ENCODE results near the gene AP3S2.
"Not testable (repeated sequence)": the region's sequence is repeated elsewhere in the genome, so short reads cannot be mapped to it uniquely, and the experiment has no call there.

AP3S2 gene

GRCh38 chr15:89788585-89788984, 105.2 kb downstream of the AP3S2 start:
- not testable (repeated sequence) for H3K4me3 ChIP-seq (ENCODE audit: low read depth, low read length); DNase-seq (ENCODE audit: low read depth)

DNA sequence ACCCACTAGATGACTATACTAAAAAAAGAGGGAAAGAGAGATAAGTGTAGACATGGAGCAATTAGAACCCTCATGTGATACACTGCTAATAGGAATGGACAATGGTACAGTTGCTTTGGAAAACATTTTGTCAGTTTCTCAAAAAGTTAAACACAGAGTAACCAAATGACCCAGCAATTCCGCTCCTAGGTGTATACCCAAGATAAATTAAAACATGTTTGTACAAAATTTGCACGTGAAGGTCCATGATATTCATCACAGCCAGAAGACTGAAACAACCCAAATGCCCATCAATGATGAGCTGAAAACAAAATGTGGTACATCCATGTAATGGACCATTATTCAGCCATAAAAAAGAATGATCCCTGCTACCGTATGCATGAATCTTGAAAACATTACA, 105.8 kb downstream of the AP3S2 start:
- no peak for DNase-seq (ENCODE audit: low read depth)
- no peak overlapping the region for H3K4me3 ChIP-seq (ENCODE audit: low read depth, low read length)

DNA sequence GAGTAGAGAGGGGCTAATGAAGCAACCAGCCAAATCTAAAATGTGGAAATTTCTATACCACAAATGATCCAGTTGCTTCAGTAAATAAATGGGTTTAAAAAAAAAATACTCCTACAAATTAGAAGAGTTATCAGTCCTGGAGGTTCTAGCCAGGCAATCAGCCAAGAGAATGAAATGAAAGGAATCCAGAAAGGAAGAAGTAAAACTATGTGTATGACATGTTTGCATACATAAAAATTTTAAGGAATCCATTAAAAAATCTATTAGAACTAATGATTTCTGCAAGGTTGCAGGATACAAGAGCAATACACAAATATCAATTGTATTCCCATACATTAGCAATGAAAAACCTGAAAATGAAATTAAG, 108.0 kb downstream of the AP3S2 start:
- H3K4me3 ChIP-seq (ENCODE audit: low read depth, low read length) = no peak overlapping the region
- no peak for DNase-seq (ENCODE audit: low read depth)

DNA sequence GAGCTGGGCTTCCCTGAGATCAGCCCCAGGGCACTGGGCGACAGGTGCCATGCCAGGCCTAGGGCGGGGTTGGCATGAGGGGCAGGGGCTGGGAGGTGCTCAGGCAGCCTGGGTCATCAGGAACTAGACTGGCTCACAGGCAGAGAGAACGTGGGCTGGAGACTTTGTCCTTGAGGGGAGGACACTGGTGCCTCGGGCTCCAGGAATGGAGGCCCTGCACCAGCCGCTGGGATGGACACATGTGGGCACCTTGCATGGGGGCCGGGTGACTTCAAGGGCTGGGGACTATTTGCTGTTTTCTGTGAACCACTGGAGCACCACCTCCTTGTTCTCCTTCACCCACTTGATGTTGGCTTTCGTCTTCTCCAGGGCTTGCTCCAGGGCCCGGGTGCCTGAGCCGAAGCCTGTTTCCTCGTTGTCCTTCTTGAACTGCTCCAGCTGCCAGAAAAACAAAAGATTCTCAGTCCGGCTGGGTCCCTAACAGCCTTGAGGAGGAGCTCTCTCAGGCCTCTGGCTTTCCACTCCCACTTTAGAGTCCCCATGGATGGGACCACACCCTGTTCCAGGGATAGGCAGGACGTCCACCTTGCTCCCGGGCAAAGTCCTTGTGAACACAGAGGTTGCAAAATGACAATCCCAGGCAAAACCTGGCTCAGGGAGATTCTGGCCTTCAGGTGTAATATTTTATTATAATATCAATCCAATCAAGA, 108.6 kb downstream of the AP3S2 start:
- H3K4me3 ChIP-seq (ENCODE audit: low read depth, low read length) = no peak overlapping the region
- DNase-seq (ENCODE audit: low read depth) = no peak

DNA sequence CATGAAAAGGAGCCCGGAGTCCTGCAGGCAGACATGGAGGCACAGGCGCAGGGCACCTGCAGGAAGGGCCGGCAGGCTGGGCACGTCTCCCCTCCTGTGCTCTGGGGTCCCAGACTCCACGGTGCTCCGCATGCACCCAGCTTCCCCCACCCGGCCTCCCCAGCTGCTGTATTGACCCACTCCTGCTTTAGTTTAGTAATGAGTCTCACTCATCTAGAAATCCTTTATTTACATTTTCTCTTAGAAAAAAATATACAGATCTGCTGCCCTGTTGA, 109.2 kb downstream of the AP3S2 start:
- no peak for DNase-seq (ENCODE audit: low read depth)
- H3K4me3 ChIP-seq (ENCODE audit: low read depth, low read length) = no peak overlapping the region

DNA sequence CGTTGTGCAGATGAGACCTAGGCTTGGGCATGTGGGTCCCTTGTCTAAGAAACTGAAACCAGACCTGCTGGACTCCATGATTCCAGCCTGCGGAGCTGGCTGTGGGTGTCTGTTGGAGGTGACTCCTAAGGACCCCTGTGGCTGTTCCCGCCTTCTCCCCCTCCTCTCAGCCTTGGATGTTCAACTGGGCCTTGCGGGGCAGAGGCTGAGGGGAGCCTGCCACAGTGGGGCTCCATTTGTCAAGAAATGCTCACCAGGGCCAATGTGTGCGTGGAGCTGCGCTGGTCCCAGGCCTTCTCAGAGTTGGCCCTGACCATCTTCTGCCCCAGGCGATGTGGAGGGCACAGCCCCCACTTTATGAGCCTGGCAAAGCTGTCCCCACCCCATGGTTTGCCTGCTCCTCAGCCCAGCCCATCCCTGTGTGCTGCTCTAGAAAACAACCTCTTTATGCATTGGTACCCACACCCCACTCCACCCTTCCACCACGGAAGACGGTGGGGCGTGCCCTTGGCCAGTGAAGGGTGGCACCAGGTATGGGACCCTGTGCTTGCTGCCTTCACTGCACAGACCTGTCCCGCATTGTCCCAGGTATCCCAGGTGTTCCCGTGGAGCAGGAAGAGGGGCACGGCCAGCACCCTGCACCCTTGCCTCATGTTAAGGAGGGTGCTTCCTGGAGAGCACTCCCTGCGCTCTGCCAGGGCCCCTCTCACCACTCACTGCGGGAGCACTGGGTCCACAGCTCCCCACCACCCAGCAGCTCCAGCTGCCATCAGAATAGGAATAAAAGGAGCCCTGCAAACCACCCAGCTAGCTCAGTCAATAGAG, 109.7 kb downstream of the AP3S2 start:
- DNase-seq (ENCODE audit: low read depth) = no peak
- no peak overlapping the region for H3K4me3 ChIP-seq (ENCODE audit: low read depth, low read length)

GRCh38 chr15:89783111-89783860, 110.5 kb downstream of the AP3S2 start:
- no peak for DNase-seq (ENCODE audit: low read depth)
- H3K4me3 ChIP-seq (ENCODE audit: low read depth, low read length) = no peak overlapping the region

- not testable (repeated sequence) for H3K4me3 ChIP-seq (ENCODE audit: low read depth, low read length); DNase-seq (ENCODE audit: low read depth)
Measured at GRCh38 chr15:89782619-89782950, 111.2 kb downstream of the AP3S2 start.

- DNase-seq (ENCODE audit: low read depth) = no peak
Measured at GRCh38 chr15:89781891-89782618, 111.7 kb downstream of the AP3S2 start.

DNA sequence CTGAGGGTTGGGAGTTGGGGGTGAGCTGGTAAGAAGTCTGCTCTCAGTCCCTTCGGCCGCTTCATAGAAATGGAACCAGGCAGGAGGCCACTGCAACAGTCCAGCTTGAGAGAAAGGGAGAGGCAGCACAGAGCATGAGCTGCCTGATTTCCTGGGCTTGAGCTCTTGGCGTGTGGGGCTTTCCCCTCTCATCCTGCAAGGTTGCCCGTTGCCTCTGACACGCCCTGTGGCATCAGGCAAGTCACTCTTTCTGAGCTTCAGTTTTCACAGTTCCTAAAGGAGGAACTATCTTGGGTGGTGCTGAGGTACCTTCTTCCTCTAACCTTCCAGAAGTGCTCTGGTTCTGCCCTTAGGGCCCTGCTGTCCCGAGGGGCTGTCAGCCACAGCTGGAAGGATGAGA, 112.7 kb downstream of the AP3S2 start:
- no peak overlapping the region for H3K4me3 ChIP-seq (ENCODE audit: low read depth, low read length)
- DNase-seq (ENCODE audit: low read depth) = no peak

More at GRCh38 chr15:89781891-89782618, 111.7 kb downstream of the AP3S2 start:
- no peak overlapping the region for H3K4me3 ChIP-seq (ENCODE audit: low read depth, low read length)

DNA sequence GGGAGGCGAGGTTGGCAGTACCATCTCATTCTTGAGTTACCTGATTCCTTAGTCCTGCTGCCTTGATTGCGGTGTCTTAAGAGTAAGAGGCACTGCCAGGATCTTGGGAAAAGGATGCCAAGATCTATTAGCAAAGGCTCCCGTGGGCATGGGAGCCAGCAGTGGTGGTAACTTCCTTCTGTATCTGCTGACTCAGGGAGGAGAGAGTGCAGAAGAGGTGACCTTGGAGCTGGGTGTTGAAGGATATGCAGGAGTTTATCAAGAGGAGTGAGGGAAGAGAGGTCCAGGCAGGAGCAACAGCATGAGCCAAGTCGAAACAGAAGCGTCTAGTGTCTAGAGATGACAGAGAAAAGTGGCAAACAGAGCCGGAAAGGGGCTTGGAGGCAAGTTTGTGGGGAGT, 113.2 kb downstream of the AP3S2 start:
- no peak for DNase-seq (ENCODE audit: low read depth)
- H3K4me3 ChIP-seq (ENCODE audit: low read depth, low read length) = no peak overlapping the region

All from skeletal muscle cell (primary cell).